ENCODE measurements around the gene RASA2.

Gene RASA2

DNA sequence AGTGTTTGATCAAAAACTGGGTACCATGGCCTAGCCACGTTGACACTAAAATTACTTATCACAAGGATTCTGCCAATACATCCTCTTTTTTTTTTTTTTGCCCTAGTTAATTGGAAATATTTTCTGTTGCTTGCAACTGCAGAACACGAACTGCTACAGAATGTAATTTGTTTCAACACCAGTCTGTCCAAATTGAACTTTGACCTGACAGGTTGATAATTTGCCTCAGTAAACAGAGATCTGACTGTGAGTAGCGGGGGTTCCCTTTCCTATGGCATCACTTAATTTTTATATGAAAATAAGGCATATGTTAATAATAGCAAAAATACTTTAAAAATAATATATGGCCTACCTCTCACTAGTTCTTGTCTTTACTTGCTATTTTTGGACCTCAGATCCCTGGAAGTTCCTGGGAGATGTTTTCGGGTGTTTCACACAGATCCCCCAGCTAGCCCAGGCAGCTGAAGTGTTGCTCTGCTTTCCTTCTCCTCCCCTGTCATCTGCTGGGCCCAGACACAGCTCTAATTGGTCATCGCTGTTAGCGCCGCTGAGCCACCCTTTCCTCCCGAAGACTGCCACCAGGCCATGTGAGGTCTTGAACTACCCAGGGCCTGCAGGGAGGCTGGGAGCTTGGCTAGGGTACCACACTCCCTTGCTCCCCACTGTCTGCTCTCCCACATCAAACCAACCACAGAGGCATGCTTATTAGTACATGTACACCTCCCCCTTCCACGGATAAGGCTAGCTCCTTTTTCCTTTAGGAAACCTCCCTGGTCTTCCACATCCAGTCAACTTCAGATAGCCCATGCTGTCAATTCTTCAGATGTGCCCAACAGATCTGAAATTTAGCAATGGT, 161.5 kb downstream of the RASA2 start:
- FAIRE-seq = no peak

DNA sequence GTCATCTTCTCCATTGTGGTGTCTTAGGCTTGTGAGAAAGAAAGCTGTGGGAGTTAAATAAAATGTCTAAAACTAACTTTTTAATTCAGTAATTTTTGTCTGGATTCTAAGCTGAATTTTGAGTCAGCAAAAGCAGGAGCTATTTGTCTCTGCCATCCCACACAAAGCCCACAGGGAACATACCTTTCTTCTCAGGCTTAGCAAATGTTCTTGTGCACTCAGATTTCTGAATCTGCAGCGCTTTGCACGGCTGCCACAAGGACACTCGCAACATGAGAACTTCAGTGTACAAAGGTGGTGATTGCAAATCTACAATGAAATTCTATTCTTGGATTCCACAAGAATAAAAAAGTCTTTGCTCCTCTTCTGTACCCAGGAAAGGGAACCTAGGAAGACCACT, 163.0 kb downstream of the RASA2 start:
- FAIRE-seq = no peak

DNA sequence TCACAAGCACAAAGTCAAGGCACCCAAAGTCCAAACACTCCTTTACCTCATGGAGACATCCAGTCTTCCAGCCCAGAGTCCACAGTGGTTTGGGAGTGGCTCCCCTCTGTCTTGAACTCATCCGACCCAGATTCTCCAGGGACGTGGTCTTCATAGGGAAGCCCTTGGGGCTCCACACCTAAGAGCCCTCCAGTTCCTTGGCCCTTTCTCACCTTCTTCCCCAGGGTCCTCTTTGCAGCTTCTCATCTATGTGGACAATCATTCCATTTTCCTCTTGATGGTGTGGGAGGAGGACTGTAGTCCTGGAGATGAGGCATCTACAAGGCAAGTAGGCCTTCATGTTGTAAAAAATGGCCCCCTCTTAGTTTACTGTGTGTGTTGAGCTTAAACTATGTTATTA, 164.0 kb downstream of the RASA2 start:
- FAIRE-seq = no peak

DNA sequence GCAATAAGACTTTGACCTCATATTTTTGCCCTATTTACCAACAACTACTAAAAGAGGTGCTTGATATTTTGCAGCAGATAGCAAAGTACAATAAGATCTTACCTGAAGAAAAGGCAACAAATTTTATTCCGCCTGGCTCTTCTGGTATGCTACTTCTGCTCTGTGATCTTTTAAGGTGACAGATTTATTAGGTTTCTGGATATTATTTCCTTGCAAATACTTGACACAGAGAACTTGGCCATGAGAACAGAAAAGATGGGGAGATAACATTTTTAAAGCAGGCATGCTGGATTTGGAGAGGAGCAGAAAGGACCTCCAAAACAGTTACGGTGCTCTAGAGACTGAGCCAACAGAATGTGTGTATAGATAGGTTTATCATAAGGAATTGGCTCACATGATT, 164.6 kb downstream of the RASA2 start:
- FAIRE-seq = no peak

DNA sequence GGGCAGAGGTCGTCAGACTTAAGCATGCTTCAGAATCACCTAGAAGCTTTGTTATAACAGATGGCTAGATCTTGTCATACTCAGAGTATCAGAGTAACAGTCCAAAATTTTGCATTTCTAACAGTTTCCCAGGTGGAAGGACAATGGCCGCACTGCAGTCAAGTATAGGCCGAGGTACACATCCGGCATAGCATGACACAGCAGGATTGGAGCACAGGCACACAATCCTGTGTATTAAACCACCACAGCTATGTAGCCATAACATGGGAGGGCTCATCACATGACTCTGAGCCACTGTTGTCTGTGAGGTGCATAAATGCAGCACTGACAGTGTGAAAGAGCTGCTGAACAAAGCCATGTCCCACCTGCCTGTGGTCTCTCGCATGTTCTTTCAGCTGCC, 165.5 kb downstream of the RASA2 start:
- FAIRE-seq = no peak

DNA sequence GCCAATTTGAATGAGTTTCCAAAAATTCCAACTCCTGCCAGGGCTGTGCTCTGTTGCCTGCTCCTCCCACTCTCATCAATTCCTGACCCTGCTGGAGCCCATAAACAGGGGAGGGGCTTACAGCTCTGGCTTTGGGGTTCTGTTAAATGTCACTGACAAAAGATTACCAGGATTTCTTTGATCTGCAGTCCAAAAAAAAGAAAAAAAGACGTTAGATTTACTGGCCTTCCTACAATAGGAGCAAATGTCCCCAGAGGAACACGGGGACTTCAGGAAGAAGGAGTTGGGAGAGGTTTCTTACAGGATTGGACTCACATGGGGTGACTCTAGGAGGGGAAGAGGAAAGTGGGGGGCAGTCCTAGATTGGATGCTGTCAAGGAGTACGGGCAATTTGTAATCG, 167.0 kb downstream of the RASA2 start:
- no peak for FAIRE-seq

DNA sequence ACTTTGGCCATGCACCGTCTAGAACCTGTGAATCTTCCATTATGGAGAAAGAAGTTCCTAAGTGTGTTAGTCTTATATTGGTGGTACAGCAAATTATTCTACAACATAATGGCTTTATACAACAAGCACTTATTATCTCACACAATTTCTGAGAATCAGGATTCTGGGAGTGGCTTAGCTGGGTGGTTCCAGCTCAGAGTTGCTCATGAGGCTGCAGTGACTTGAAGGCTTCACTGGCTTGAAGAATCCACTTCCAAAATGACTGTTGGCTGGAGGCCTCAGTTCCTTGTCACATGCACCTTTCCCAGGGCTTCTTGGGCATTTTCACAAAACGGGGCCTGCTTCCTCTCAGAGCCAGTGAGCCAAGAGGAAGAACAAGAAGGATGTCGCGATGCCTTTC, 169.0 kb downstream of the RASA2 start:
- FAIRE-seq = no peak

DNA sequence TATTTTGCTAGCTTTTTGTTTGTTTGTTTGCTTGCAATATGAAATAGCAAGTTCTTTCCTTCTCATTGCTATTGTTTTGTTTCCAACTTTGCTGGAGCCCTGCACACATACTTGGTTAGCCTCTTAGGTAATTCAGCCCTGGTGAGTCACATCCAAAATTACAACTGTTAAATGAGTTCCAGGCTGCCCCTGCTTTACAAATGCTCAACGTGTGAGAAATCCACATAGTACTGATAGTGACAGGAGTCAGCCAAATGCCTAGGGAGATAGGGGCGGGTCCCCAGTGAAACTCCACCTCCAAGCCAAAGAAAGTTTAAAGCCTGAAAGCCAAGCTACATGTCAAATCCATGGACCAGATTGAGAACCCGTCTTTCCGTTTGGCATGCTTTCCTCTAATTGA, 169.9 kb downstream of the RASA2 start:
- FAIRE-seq = no peak

DNA sequence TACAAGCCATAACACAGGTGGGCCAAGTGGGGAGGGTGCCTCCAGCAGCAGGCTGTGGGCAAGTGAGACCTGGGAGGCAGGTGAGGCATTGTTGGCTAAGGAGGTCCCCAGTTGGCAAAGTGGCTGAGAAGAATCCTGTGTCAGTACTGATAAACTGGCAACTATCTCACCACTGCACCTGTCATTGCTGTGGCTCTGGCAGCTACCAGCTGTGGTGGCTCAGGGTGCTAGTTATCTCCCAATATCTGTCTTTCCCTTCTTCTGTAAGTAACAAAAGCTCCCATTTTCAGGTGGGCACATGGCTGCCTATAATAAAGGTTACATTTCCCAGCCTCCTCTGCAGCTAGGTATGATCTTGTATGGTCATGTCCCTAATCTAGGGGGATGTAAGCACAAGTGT, 170.7 kb downstream of the RASA2 start:
- no peak for FAIRE-seq

DNA sequence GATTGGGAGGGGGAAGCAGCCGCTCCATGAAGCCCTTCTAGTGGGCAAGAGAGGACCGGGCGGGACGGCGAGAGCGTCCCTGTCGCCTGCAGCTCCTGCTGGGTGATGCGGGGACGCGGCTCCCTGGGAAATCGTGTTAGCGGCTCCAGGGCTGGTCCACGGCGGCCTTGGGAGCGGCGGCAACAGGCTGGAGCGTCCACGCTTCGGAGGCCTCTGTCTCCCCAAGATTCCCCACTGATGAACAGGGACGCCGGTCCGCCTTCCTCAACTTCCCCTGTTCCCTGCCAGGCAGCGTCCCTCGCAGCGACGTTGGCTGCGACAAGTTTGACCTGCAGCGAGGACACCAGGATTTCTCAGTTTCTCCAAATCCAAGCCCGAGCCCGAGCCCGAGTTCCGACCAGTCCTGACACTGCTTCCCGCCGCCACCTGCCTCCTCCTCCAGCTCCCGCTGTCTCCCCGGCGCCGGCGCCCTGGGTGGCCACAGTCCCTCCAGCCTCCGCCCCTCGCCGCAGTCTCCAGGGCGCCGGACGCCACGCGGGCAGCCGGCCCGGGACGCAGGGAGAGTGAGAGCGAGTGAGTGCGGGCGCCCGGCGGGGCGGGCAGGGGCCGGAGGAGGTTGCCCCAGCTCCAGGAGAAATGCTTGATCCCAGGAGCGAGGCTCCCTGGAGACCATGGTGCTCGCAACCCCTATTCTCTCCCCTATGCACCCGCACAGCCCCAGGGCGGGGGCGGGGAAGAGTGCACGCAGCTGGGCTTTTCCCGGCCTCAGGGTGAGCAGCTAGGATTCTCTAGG, 173.2 kb downstream of the RASA2 start:
- FAIRE-seq = no peak

DNA sequence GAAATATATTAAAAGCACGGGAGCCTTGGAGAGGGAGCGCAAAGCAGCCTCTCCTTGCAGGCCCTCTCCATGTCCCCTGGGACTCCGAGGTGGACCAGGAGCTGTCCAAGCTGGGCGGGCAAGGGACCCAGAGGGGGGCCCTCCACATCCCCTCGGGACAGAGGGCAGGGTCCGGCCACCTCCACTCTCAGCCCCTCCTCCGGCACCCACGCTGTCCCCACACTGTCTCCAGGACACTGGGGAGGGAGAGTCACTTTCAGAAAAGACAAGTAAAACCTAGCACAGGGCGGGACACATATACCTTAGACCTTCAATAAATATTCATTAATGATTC, 173.8 kb downstream of the RASA2 start:
- FAIRE-seq = no peak

DNA sequence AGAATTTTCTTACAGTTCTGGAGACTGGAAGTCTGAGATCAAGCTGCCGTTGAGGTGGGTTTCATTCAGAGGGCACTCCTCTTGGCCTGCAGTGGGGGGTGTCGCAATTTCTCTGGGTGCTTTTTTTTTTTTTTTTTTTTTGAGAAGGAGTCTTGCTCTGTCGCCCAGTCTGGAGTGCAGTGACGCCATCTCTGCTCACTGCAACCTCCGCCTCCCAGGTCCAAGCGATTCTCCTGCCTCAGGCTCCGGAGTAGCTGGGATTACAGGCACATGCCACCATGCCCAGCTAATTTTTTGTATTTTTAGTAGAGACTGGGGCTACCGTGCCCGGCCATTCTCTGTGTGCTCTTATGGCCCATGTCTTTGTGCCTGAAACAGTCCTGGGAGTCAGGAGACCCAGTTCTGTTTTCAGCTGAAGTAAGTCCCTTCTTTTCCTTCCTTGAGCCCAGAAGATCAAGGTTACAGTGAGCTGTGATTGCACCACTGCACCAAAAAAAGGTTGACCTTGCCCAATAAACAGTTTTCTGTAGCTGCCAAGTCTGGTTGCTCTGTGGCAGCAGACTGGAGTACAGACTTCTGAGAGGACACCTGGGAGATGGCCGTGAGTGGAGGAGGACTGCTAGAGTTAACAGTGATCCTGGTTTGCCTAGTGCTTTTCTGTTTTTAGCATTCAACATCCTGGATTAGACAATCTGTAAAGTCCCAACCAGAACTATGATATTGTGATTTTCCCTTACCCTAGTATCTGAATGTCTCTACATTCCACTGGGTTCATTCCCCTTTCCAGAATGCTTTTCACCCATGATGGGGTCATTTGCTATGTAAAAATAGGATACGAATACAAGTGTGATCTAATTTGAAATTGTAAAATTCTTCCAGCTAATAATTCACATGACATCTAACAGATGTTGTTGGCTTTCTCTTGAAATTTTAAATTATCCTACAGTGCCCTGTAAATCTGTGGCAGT, 174.7 kb downstream of the RASA2 start:
- no peak for FAIRE-seq

DNA sequence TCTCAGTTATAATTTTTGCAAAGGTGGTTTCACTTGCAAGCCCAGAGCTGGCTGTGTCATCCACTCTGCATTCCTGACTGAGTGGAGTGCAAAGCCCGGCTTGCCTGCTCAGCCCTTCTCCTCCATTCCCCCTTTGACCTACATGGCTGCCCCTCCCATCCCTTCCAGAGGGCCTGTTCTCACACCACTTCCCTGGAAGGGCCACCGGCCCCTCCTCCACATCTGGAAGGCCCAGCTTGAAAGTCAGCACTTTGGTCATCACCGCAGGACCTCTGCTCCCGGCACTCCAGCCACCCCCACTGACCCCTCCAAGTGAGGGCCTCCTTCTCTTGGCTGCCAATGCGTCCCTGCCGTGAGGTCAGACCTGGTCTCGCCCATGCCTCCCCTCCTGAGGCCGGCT, 177.2 kb downstream of the RASA2 start:
- FAIRE-seq = no peak
